Caki2 (cell line): ENCODE data around the gene TERB1. TPM values are rescaled to one million over a fixed set of nuclear protein-coding genes. Genes with fewer than 3 reads are reported as not detected.
"Not testable (repeated sequence)": the region's sequence is repeated elsewhere in the genome, so short reads cannot be mapped to it uniquely, and the experiment has no call there.

ENCODE experiments used
- DNase-seq: peaks from one replicate; pipeline ENCODE4 v3.0.0-alpha.2; 2015; ENCODE audit warnings: low read depth
- in situ Hi-C: cut with HindIII; loops from 2 replicates; pipeline ENCODE4 v1.10.0; 2016; ENCODE audit warnings: low sequenced_read_pairs, low pct_unique_long_range_greater_than_20kb, mixed read lengths
- total RNA-seq: library from RNA; depleted of rRNA; stranded (reverse); fragments of >200 nt; shearing (Covaris generic); gene quantifications from 2 replicates; pipeline ENCODE4 v1.2.3, GENCODE V29; 2014; ENCODE audit warnings: low replicate concordance

TERB1 gene
- total RNA-seq, 1 experiment from 2014 or later: not detected

DNA sequence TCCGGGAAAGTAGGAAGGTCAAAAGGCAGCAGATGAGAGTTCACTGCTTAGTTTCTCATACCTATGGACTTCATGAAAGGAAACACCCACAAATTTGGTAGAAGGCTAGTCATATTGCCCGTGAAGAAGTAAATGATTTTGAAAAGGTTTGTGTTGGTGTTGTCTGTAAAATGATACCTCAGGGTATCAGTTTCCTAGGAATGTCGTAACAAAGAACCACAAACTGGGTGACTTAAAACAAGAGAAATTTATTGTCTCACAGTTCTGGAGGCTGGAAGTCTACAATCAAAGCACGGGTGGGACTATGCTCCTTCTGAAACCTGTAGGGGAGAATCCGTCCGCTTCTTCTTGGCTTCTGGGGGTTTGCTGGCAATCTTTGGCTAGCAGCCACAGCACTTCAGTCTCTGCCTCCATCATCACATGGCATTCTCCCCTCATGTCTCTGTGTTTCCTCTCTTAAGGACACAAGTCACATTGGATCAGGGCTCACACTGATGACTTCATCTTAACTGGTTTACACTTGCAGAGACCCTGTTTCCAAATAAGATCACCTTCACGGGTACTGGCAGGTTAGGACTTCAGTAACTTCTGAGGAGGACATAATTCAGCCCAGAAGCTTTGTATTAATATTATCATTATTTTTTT, 31.4 kb upstream of the TERB1 start:
- no peak for DNase-seq
- in situ Hi-C loops: no loop called here

DNA sequence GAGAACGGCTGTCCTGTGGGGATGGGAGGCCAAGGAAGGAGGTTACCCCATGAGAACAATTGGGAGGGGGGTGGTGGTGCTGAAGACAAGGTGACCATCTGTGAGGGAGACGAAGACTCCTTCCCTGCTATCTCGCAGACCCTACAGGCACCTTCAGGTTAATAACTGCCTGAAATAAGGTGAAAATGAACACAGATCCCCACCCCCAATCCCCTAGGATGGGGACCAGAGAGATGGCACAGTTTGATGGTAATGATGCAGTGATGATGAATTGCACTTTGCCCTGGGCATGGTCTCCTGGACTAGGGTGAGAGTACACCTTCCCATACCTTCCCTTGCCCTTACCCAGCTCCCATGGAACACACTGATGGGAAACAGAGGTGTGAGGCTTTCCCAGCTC, 30.8 kb upstream of the TERB1 start:
- in situ Hi-C loops: no loop called here
- DNase-seq: no peak

DNA sequence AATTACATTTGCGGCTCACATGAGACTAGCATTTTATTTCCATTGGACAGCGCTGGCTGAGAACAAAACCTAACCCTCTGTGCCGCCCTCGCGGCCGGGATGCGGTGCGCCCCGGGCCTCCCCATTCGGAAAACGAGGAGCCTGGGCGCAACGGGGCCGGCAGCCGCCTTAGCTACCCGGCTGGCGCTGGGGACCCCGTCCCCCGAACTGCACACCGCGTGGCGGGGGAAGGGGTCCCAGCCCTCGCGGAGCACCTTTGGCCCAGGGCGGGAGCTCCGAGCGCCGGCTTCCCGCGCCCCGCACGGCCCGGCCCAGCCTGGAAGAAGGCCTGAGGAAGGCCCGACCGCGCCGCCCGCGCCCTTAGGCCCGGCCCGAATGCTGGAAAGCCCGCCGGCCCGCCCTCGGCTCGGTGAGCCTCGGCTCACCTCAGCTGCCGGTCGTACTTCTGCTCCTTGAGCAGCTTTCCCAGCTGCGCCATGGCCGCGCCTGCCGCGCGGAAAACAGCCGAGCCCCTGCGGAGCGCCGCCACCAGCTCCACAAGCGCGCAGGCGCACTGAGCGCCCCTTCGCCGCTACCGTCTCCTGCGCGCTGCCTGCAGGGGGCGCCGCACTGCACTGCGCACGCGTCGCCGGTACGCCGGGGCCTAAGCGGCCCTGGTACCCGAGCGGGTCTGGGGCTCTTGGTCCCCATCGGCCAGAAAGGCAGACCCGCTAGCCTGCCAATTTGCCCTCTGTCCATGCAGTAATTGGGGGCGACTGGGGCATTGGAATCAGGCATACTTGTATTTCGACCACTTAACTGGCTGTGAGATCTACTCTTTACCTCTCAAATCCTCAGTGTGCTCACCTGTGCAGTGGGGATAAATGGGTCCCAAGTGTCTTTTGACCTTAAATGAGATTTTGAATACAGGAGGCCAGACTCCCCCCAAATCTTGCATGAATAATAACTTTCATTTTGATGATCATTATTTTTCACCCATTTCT, 29.3 kb upstream of the TERB1 start, which contains the start of gene NAE1:
Gene NAE1, minus strand, starts transcription at position 555 of the 983 bp plus-strand sequence. Its CDS starts 77 bp downstream, at position 478.
- in situ Hi-C loops: no loop called here
- DNase-seq: peak; percentile 86

DNA sequence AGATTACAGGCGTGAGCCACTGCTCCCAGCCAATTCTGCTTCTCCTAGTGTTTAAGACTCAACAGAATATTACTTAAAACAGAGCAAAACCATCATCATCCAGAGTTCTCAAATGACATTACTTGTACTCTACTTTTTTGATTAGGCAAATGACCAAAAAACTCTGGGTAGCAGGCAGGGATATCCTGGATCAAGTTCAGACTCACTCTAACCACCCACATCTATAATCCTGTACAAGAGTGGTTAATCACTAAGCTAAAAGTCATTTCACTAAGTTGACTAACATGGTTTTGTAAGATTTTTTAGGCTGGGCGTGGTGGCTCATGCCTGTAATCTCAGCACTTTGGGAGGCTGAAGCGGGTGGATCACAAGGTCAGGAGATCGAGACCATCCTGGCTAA, 22.6 kb upstream of the TERB1 start:
- DNase-seq: no peak
- in situ Hi-C loops: no loop called here

DNA sequence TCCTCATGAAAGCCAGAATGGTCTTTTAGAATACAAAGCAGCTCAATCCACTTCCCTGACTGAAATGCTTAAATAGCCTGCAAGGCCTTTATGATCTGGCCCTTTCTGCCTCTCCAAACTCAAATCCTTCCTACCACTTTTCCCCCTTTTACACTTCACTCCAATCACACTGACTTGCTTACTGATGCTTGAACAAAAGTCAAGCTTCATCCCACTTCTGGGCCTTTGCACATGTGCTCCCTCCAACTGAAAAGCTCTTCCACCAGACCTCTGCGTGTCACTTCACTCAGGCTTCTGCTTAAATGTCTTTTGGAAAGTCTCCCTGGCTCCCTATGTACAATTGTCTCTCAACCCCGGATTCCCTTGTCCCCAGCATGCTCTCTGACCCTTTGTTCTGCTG, 13.3 kb upstream of the TERB1 start:
- DNase-seq: no peak
- in situ Hi-C loops: no loop called here

DNA sequence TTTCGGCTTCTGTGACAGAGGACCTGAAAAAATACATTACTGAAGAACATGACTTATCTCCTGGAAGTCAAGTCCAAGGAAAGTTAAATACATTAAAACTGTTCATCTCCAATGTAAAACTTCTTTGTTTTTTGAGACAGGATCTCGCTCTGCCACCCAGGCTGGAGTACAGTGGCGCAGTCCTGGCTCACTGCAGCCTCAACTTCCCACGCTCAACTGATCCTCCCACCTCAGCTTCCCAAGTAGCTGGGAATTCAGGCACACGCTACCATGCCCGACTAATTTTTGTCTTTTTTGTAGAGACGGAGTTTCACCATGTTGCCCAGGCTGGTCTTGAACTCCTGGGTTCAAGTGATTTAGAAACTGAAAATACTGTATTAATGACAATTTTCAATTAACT, 9.7 kb upstream of the TERB1 start:
- in situ Hi-C loops: no loop called here

DNA sequence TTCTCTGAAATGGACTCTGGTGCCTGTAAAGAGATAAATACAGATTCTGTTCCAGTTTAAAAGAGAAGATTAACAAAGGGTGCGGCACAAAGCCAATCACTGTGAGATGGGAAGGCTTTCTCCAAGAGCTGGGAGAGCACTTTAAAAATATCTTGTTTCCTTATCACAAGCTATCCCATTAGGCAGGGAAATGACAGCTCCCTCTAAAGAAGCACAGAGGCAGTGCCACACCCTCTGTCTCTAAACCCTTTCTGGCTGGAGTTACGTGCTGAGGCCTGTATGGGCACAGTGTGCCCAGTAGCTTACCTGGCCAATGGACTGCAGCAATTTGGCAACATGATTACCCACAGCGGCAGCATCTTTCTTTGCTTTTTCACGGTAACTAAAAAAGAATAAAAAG, 9.0 kb upstream of the TERB1 start:
- no peak for DNase-seq
- in situ Hi-C loops: no loop called here

More for the DNA sequence above, 9.7 kb upstream of the TERB1 start:
- DNase-seq: no peak

DNA sequence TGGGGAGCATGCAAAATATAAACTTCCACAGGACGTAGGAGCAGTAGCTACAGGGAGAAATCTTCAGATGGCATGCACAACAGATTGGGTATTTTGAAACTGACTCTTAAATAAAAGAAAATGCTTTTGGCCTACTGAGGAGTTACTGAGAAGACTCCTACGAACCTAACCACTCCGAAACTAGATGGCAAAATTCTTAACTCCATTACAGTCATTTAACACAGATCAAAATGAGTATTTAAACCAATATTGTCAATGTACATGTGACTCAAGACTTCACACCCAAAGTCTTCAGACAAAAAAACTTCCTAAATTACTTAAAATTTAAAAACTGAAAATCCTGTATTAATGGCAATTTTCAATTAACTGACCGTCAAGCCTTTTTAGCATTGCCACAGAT, 8.4 kb upstream of the TERB1 start:
- DNase-seq: no peak
- in situ Hi-C loops: no loop called here

DNA sequence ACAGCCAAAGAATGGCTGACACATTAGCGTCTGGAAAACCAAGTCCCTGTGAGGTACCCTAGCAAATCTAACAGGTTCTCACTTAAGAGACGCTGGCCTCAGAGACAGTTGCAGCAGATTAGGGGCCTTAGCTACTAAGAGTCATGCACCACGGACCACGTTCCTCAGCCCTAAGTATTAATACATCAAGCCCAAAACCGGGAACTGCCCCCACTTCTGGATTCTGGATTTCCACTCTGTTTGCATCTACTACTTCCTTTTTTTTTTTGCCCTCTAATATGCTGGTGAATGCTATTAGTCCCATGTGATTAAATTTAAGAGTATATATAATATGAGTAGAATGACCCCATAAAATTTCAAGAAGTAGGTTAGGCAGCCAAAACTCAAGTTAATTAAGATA, 775 bp upstream of the TERB1 start:
- DNase-seq: no peak
- in situ Hi-C loops: no loop called here

DNA sequence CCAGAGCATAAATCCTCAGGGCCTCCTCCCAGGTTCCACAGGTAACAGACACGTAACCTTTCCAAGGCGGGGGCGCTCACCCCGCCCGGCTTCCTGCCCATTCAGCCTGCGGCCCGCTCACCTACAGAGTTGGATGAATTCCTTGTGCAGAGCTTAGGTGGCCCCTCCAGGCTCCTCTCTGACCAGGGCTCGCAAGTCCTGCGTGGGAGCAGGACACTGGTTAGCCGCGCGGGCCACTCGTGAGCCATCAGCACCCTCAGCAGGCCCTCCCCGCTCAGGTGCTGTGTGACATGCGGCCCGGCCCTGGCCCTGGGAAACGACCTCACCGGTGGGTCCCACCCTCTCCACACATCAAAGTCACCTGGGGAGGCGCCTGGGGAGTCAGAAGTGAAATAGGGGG, 528 bp downstream of the TERB1 start:
- in situ Hi-C loops: no loop called here

DNA sequence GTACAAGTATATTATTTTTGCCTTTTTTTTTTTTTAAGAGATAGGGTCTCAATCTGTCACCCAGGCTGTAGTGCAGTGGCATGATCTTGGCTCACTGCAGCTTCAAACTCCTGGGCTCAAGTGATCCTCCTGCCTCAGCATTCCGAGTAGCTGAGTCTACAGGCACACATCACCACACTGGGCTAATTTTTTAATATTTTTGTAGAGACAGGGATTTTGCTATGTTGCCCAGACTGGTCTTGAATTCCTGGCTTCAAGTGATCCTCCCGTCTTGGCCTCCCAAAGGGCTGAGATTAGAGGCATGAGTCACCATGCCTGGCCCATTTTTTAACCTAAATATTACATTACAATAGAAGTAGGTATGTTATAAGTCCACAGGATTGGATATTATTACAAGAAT, 3.2 kb downstream of the TERB1 start:
- no peak for DNase-seq
- in situ Hi-C loops: no loop called here

More for the DNA sequence above, 528 bp downstream of the TERB1 start:
- no peak for DNase-seq

DNA sequence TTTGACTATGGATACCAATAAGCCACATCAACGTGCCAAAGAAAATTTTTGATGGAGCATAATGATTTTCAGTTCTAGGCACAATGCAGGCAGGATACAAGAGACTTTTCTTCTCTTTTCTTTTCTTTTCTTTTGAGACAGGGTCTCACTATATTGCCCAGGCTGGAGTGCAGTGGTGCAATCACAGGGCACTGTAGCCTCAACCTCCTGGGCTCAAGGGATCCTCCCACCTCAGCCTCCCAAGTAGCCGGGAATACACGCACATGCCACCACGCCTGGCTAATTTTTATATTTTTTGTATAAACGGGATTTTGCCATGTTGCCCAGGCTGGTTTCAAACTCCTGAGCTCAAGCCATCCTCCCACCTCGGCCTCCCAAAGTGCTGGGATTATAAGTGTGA, 7.4 kb downstream of the TERB1 start:
- in situ Hi-C loops: not testable (repeated sequence)

DNA sequence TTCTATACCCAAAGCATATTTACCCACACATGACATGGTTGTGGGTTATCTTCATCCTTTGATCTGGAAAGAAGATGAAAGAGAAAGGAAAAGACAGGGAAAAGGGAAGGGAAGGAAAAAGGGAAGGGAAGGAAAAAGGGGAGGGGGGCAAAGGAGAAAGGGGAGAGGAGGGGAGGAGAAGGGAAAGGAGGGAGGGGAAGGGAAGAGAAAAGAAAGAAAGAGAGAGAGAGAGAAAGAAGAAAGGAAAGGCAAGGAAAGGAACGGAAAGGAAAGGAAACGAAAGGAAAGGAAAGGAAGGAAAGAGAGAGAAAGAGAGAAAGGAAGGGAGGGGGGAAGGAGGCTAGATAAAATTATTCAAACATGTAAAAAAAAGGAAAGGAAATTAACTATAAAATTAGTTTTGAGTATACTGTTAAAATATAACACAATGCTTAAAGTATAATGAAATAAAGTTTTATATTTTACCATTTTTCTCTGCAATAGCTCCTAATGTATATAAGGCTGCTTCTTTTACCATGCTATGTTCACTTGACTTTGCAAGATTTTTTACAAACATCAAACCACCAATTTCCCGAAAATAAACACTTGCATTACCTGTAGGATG, 11.2 kb downstream of the TERB1 start:
- DNase-seq: no peak
- in situ Hi-C loops: no loop called here

More for the DNA sequence above, 7.4 kb downstream of the TERB1 start:
- not testable (repeated sequence) for DNase-seq

DNA sequence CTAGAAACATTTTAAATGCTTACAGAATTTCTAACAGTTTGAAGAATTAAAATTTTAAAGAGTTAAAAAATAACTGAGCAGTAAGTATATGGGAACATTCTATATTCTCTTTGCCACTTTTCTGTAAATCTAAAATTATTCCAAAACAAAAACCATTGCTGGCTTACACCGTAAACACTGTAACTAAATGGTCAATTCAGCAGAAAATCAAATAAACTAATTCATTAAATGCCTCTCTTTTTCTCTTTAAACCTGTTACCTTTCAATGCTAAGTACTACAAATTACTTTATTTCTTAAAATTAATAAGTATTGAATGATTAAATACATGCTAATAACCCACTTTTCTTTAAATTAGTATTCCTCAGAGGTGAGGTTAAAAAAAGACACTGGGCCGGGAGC, 14.0 kb downstream of the TERB1 start:
- in situ Hi-C loops: no loop called here
- DNase-seq: no peak

DNA sequence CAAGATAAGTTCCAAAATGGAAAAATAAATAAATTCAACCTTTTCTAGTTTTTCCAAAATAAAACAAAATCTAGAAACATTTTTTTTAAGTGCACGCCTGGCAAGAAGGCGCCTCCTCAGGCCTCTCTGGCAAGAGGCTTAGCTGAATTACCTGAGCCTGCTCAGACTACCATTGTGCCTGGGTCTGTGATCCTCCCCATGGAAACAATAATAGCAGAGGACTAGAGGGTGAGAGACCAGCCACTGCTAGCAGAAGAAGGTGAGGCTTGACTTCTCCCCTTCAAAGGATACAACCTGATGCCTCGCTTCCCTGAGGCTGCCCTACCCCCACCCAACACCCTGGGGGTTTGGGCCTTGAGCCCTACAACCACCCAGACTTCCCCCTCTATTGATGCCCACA, 14.8 kb downstream of the TERB1 start:
- in situ Hi-C loops: no loop called here
- no peak for DNase-seq

DNA sequence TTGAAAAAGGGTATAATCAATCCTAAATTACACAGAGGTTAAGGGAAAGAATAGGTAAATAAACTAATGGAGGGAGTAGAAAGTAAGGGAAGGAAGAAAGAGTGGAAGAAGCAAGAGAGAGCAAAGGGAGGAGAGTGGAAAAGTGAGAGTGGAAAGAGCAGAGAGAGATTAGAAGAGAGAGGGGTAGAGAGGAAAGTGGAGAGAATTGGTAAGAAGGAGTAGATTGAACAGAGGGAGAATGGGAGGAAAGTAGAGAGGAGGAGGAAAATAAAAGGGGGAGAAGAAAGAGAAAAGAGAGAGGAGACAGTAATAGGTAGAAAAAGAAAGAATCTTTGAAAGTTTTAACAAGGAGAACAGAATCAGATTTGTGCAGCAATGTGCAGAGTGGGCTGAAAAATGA, 24.9 kb downstream of the TERB1 start:
- in situ Hi-C loops: no loop called here
- DNase-seq: no peak

DNA sequence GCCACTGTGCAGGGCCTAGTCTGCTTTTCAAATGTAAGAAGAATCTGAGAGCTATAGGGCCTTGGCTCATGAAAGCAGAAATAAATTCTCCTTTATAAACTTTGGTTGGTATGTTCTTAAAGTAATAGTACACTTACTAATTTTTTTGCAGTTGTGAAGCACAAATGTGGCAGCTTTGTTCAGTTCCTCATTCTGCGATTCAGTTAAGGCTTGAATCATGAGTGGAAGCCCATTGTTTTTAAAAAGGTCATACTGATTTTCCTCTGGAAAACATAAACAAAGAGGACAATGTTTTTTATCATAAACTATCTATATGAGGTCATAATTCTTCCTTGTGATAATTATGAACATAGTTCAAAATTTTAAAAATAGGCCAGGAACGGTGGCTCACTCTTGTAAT, 26.4 kb downstream of the TERB1 start:
- no peak for DNase-seq
- in situ Hi-C loops: no loop called here

DNA sequence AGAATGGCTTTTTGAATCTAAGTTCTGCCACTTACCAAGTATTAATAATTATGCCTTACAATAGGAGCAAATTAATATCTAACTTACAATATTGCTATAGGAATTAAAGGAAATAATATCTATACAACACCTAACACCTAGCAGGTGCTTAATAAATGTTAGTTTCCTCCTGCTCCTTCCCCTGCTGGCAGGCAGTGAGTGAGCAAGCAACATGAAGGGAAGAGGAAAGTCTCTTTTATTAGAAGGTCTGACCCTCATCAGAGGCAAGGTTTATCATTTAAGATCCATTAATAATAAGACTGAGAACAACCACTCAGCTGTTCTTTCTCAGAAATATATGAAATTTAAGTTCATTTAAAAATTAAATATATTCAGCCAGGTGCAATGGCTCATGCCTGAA, 43.3 kb downstream of the TERB1 start:
- in situ Hi-C loops: no loop called here
- no peak for DNase-seq

DNA sequence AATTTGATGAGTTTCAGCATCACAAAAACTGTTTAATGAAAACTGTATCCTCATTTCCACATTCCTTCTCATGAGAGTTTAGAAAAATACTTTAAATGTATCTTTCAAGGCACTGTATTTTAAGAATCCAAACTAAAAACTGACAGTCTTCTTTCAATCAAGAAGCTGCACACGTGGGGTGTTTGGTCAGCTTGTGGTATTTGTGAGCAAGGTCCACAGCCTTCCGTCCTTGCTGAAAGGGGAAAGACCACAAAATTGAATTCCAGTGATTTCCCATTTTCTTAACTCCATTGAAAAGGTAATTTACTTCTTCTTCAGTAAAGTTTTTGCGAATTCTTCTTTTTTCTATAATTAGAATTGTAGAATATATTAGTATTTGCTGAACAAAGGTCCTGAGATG, 46.6 kb downstream of the TERB1 start:
- DNase-seq: no peak
- in situ Hi-C loops: no loop called here
